ENCODE measurements around the gene MARK1.

MARK1 gene

DNA sequence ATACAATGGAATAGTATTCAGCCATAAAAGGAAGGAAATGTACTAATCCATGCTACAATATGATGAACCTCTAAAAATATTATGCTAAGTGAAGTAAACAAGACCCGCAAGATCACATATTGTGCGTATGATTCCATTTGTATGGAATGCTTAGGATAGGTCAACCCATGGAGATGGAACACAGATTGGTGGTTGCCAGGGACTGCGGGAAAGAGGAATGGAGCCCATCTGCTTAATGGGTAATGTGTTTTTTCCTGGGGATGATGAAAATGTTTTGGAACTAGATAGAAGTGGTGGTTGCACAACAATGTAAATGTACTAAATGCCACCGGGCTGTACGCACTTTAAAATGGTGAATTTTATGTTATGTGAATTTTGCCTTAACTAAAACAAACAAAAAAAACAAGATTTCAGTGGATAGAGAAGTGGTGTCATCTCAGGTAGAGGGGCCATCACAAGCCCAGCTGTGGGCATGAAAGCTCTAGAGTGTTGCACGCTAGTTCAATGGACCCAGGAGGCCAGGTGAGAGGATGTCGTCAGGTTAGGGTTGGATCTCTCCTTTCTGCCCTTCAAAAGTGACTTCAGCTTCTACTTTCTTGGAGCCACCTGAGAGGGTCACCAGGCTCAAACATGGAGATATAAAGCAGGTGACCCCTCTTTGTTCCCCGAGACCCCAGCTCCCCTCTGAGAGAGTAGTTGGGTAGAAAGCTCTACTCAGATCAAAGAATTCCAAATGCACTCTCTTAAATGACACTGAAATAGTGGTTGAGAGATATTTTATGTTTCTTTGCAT, 164.7 kb downstream of the MARK1 start:
- DNase-seq = no peak

- no peak for DNase-seq
Observed at GRCh38 chr1:220694866-220695382, 167.0 kb downstream of the MARK1 start.

- DNase-seq = no peak
Observed at GRCh38 chr1:220695426-220695825, 167.5 kb downstream of the MARK1 start.

DNA sequence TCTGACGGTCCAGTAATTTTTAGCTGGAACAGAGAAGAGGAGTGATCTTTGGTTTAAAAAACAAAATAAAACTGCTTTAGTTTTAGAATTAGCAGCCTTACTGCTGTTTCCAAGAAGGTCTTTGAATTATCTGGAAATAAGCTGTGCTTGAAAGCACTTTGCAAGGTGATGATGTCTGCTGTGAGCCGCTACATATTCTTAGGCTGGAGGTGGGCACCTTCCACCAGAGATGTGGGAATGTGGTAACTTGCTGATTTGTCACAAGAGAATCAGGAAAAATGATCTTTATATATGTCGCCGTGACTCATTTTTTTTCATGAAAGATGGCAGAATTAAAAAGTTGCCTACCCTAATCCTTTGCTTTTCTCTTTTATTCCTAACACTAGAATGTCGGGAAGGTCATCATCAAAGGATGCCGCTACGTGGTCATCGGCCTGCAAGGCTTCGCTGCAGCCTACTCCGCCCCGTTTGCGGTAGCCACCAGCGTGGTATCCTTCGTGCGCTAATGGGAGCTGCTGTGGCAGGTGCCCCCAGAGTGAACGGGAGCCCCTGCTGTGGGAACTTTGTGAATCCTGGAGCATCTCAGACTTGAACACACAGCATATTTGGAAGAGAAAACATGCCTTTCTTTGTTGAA, 168.4 kb downstream of the MARK1 start:
- no peak for DNase-seq

GRCh38 chr1:220696863-220697231, 168.9 kb downstream of the MARK1 start:
- DNase-seq = no peak

GRCh38 chr1:220697326-220697725, 169.4 kb downstream of the MARK1 start:
- DNase-seq = no peak

GRCh38 chr1:220698607-220699016, 170.7 kb downstream of the MARK1 start:
- DNase-seq = no peak

GRCh38 chr1:220699044-220699443, 171.1 kb downstream of the MARK1 start:
- DNase-seq = no peak

DNA sequence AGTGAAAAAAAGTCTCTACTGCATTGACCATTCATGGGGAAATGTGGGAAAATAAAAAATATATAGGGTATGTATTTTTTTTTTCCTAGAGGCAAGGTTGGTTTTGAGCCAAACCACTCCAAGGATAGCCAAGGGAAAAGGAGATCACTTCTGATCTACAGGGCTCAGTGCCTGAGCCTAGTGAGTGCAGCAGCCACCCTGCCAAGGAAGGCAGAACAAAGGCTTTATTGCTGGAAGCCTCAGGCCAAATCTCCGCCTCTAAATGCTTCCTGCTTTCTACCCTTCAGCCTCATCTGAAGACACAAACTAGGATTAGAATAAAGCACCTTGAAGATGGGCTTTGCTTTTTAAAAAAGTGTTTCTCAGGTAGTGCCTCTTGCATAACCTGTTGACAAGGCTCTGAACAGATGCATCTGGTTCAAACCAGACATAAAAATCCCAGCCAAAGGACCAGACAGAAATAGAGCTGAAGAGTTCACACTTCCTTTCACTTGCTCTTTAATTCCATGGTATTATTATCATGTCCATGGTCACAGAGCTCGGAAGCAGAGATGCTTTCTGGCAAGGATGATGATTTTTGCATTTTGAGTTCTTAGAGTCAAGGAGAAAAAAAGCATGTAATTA, 172.7 kb downstream of the MARK1 start:
- DNase-seq = no peak

DNA sequence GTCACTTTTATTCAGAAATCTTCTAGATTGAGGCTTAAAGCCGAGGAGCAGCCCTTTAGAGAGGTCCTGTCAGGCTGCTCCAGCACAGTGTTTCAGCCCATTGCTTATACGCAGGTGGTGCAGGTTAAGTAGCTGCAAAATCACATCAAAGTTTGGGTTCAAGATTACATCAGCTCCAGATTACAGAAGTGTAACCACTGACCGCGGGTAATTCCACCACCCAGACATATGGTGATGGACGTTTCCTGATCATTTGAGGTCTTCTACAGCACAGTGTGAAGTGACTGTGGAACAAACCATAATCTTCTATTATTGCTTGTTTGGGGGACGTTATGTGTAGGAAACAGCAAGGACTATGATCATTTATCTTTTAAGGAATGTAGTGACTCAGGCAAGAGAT, 174.0 kb downstream of the MARK1 start:
- no peak for DNase-seq

DNA sequence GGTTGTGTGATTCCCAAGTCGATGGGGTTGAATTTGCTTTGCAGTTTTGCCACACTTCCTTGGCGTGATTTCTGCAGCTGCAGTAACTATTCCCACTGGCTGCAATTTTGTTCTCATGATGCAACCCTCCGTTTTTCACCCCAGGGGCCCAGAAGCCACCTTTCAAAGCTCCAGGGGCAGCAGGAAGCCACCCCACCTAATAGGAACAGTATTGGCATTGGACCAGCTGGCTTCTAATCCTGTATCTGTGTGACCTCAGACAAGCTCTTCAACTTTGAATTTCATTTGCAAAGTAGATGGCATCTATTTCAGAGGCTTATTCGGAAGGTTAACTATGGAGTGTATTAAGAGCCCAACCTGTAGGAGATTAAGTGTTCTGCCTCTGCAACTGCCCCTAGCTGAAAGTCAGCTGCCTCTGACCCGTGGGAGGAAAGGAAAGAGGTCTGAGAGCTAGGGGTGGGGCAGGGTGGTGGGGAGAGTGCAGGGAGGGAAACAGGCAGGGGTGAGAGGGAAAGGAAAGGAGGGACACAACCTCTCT, 174.9 kb downstream of the MARK1 start:
- no peak for DNase-seq

DNA sequence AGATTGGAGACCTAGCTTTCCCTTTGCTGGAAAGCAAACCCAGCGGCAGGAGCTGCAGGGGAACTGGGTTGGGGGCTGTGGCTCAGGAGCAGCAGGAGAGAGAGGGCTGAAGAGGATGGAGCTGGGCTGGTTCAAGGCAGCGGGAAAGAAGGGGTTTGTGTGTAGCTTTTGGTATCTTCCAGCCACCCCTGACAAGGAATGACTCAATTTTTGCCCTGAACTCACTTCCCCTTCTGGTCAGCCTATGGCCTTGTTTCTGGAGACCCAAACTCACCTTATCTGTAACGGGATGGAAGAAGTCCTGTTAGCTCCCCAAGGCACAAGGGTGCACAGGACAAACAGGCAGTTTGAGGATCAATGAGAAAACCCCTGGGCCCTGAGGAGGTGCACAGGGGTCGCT, 175.4 kb downstream of the MARK1 start:
- no peak for DNase-seq

DNA sequence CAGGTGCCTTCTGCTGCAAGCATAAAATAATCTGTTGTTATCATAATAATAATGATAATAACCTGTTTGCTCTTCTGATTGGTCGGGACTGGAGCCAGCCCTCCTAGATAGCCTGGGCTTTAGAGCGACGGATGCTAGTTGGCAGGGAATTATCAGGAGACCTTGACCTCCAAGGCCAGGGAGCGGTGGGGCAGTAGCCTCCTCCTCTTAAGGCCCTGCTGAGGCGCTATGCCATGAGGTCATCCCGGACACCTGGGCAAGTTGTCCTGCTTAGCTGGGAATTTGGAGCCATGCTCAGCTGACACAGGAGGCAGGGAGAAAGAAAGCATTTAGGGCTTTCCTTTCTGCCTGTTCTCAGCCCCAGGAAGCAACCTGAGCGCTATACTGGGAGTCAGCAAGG, 177.8 kb downstream of the MARK1 start:
- DNase-seq = no peak

DNA sequence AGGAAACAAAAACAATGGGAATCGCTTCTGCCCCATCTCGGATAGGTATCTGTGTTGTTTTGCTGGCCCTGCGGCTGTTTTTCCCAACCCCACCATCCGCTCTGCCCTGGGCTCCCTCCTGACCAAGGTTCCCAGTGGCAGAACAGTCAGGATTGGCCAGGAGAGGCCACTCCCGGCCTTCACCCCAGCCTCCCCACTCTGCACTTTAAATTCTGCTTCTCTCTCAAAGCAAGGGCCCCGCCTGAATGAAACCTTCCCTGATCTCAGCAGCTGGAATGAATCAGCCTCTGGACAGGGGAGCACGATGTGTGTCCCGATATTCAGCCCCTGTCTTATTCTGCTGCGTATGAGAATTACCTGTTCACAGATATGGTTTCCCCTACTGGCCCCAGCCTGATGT, 178.5 kb downstream of the MARK1 start:
- no peak for DNase-seq

GRCh38 chr1:220707160-220707559, 179.2 kb downstream of the MARK1 start:
- no peak for DNase-seq

DNA sequence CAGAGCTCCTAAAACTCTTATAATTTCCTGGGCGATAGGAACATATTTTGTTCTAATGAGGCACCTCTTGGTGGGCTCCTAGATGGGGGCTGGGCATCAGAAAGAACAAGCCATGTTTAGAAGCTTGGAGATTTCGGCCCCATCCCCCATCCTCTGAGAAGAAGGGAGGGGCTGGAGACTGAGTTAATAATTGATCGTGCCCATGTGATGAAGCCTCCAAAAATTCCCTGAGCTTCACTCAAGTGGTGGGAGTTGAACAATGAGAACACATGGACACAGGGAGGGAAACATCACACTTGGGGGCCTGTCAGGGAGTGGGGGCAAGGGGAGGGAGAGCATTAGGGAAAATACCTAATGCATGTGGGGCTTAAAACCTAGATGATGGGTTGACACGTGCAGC, 180.3 kb downstream of the MARK1 start:
- no peak for DNase-seq

GRCh38 chr1:220708936-220709801, 181.2 kb downstream of the MARK1 start:
- DNase-seq = no peak

- no peak for DNase-seq
Observed at GRCh38 chr1:220710333-220710732, 182.4 kb downstream of the MARK1 start.

DNA sequence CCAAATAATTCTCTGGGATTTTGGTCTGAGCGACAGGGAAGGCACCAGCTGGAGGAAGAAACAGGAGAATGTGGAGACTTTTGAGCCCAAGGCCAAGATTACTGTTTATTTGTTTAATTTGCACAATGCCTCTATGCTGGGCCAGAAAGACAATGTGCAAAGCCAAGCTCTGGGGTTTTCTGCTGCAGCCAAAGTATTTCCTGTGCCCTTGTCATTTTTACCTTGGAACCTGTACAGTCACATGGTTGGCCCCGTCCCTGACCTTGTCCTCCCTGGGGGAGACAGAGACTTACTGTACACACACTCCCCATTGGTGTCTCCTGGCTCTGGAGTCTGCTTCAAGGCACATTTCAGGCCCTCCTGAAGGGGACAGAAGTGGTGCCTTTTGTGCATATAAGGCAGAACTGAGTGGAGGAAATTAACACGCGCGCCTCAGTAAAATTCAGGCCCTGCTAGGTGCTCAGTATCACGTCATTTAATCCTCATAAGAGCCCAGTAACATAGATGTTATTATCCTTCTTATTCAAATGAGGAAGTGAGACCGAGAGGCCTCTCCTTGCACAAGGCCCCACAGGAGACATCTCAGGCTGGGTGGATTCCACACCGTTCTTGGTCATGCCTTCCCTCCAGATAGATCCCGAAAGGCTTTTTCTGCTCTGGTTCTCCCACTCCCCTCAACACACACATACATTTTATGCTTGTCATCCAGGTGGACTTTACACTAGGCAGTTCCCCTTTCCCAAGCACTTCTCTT, 183.3 kb downstream of the MARK1 start:
- DNase-seq = no peak

Data from CD4-positive, alpha-beta T cell treated with Interleukin-17A for 1 hour (primary cell).